HepG2 (cell line): ENCODE measurements around the gene CD3D. TPM values are rescaled to one million over a fixed set of nuclear protein-coding genes. Genes with fewer than 3 reads are reported as not detected.
A peak's percentile ranks its signal among the peaks of the same experiment; 100 is the strongest.

ENCODE experiments used
- CEBPZ ChIP-seq: IDR thresholded peaks from 2 replicates; pipeline ENCODE4 v1.6.1; 2012; ENCODE audit warnings: low read length, improper control_type of control experiment
- CREBL2 ChIP-seq: sonication (generic); formaldehyde crosslinking; IDR thresholded peaks from 2 replicates; pipeline ENCODE4 v1.8.1; 2023; ENCODE audit warnings: missing genetic modification reagents, mild to moderate bottlenecking, borderline replicate concordance
- DNMT1 ChIP-seq: sonication (generic); formaldehyde crosslinking; IDR thresholded peaks from 2 replicates; pipeline ENCODE4 v1.5.1; 2020; ENCODE audit warnings: mild to moderate bottlenecking, missing genetic modification reagents
- IRF2 ChIP-seq: IDR thresholded peaks from 2 replicates; pipeline ENCODE4 v1.6.1; 2018; ENCODE audit warnings: missing genetic modification reagents, missing compliant biosample characterization
- JDP2 ChIP-seq: sonication (generic); formaldehyde crosslinking; IDR thresholded peaks from 2 replicates; pipeline ENCODE4 v1.8.1; 2022; ENCODE audit warnings: missing genetic modification reagents, borderline replicate concordance
- NR2C2 ChIP-seq: sonication (generic); formaldehyde crosslinking; IDR thresholded peaks from 2 replicates; pipeline ENCODE4 v1.4.0; 2020; ENCODE audit warnings: missing genetic modification reagents, mild to moderate bottlenecking, moderate library complexity, borderline replicate concordance
- NR3C1 ChIP-seq: sonication (generic); formaldehyde crosslinking; IDR thresholded peaks from 2 replicates; pipeline ENCODE4 v1.4.0; 2020; ENCODE audit warnings: missing genetic modification reagents
- RFXAP ChIP-seq: sonication (generic); formaldehyde crosslinking; IDR thresholded peaks from 2 replicates; pipeline ENCODE4 v1.4.0; 2020; ENCODE audit warnings: missing genetic modification reagents, borderline replicate concordance
- SCMH1 ChIP-seq: sonication (generic); formaldehyde crosslinking; IDR thresholded peaks from 2 replicates; pipeline ENCODE4 v1.9.0; 2021; ENCODE audit warnings: missing genetic modification reagents, mild to moderate bottlenecking, borderline replicate concordance
- TFDP1 ChIP-seq: IDR thresholded peaks from 2 replicates; pipeline ENCODE4 v1.6.1; 2016; ENCODE audit warnings: missing compliant biosample characterization, missing genetic modification reagents, borderline replicate concordance
- ZFYVE20 ChIP-seq: sonication (generic); formaldehyde crosslinking; IDR thresholded peaks from 2 replicates; pipeline ENCODE4 v1.8.0; 2023; ENCODE audit warnings: low read depth, mild to moderate bottlenecking, moderate library complexity, missing genetic modification reagents, borderline replicate concordance
- ZNF207 ChIP-seq: fragments of 450-650 bp; IDR thresholded peaks from 2 replicates; pipeline ENCODE4 v1.6.1; 2016; ENCODE audit warnings: antibody characterized with exemption, borderline replicate concordance
- ZNF292 ChIP-seq: sonication (generic); formaldehyde crosslinking; IDR thresholded peaks from 2 replicates; pipeline ENCODE4 v1.8.1; 2022; ENCODE audit warnings: mild to moderate bottlenecking, low read depth, missing genetic modification reagents, borderline replicate concordance
- ZNF616 ChIP-seq: sonication (generic); formaldehyde crosslinking; IDR thresholded peaks from 2 replicates; pipeline ENCODE4 v1.5.0; 2020; ENCODE audit warnings: low read depth, mild to moderate bottlenecking, missing genetic modification reagents
- ZNF749 ChIP-seq: sonication (generic); formaldehyde crosslinking; IDR thresholded peaks from 2 replicates; pipeline ENCODE4 v1.8.0; 2022; ENCODE audit warnings: mild to moderate bottlenecking, missing genetic modification reagents, moderate library complexity, borderline replicate concordance
- ZSCAN25 ChIP-seq: sonication (generic); formaldehyde crosslinking; IDR thresholded peaks from 2 replicates; pipeline ENCODE4 v1.8.0; 2022; ENCODE audit warnings: mild to moderate bottlenecking, missing genetic modification reagents
- polyA plus RNA-seq, 8 experiments: library from polyadenylated mRNA; depleted of rRNA in 3 of 8; stranded (reverse) in 7 of 8; unstranded in 1 of 8; fragments of >200 nt; fragmentation: Illumina TruSeq in 4 of 8; extraction: Trizol in 4 of 8; gene quantifications; 2 replicates each; pipeline versions ENCODE4 v1.2.1 to v1.2.3, GENCODE V29; 2011 to 2016; ENCODE audit warnings: low read depth in 4 of 8, missing spikeins in 1 of 8, mixed read lengths in 1 of 8; ENCODE audit not compliant: insufficient read depth in 1 of 8
- total RNA-seq, 5 experiments: library from RNA; depleted of rRNA; stranded (reverse); fragments of >200 nt; fragmentation: Illumina TruSeq; extraction: Trizol; gene quantifications; 2 replicates each; pipeline ENCODE4 v1.2.3, GENCODE V29; 2016; ENCODE audit warnings: low read depth in 1 of 5
- TF ChIP-seq, protein P1 (sequence below): sonication (generic); formaldehyde crosslinking; IDR thresholded peaks from 2 replicates; pipeline ENCODE4 v1.4.0; 2020; ENCODE audit warnings: missing genetic modification reagents
- TF ChIP-seq, protein P2 (sequence below), 2 experiments: fragments of 450-650 bp in 1 of 2; sonication (generic) in 1 of 2; formaldehyde crosslinking; IDR thresholded peaks; 2 replicates each; pipeline versions ENCODE4 v1.5.0 to v1.8.0; 2020 to 2022; ENCODE audit warnings: mild to moderate bottlenecking in 1 of 2, missing genetic modification reagents in 1 of 2
- TF ChIP-seq, protein P3 (sequence below): sonication (generic); formaldehyde crosslinking; IDR thresholded peaks from 2 replicates; pipeline ENCODE4 v1.4.0; 2020; ENCODE audit warnings: low read depth, missing genetic modification reagents

The CD3D gene
- total and polyA plus RNA-seq, 2 of the 13 experiments (the other 11 are each of a cell fraction or from before 2014, with no cell fraction given) = 0.66 to 6.6 TPM

DNA sequence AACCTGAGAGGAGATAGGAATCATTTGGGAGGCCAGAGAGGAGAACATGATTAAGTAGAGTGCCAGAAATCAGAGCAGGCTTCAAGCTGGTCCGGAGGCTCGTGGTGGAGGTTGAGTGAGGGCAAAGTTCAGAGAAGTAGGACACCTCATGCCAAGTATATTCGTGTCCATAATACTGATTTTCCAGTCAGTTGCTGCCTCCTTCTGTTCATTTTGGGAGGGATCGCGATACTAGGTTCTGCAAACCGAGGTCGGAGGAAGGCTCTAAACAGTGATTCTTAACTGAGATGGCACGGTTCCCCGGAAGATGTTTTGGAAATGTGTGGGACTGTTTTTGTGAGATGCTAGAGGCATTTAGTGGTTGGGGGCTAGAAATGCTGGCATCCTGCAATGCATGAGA, 51.6 kb downstream of the CD3D start (continued):
- TF ChIP-seq ZNF292 (CRISPR knock-in tag) (no peak), NR3C1 (CRISPR knock-in tag) (no peak), NR2C2 (CRISPR knock-in tag) (peak; percentile 44; the same call in 1 of the 2 replicates), TFDP1 (CRISPR knock-in tag) (peak; percentile 63; the same call in 1 of the 2 replicates), ZNF749 (no peak), ZSCAN25 (CRISPR knock-in tag) (no peak), SCMH1 (CRISPR knock-in tag) (no peak), CREBL2 (CRISPR knock-in tag) (no peak), JDP2 (no peak), CEBPZ (no peak), RFXAP (CRISPR knock-in tag) (no peak), IRF2 (CRISPR knock-in tag) (peak; percentile 68; the same call in 1 of the 2 replicates), ZNF616 (CRISPR knock-in tag) (no peak), DNMT1 (CRISPR knock-in tag) (no peak), ZFYVE20 (CRISPR knock-in tag) (no peak), ZNF207 (no peak)
- TF ChIP-seq, protein P1, sequence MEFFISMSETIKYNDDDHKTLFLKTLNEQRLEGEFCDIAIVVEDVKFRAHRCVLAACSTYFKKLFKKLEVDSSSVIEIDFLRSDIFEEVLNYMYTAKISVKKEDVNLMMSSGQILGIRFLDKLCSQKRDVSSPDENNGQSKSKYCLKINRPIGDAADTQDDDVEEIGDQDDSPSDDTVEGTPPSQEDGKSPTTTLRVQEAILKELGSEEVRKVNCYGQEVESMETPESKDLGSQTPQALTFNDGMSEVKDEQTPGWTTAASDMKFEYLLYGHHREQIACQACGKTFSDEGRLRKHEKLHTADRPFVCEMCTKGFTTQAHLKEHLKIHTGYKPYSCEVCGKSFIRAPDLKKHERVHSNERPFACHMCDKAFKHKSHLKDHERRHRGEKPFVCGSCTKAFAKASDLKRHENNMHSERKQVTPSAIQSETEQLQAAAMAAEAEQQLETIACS (CRISPR knock-in tag) = no peak
- TF ChIP-seq, protein P2, sequence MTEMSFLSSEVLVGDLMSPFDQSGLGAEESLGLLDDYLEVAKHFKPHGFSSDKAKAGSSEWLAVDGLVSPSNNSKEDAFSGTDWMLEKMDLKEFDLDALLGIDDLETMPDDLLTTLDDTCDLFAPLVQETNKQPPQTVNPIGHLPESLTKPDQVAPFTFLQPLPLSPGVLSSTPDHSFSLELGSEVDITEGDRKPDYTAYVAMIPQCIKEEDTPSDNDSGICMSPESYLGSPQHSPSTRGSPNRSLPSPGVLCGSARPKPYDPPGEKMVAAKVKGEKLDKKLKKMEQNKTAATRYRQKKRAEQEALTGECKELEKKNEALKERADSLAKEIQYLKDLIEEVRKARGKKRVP (CRISPR knock-in tag; IDR thresholded peaks at IDR 0.05) = no peak
- TF ChIP-seq, protein P3, sequence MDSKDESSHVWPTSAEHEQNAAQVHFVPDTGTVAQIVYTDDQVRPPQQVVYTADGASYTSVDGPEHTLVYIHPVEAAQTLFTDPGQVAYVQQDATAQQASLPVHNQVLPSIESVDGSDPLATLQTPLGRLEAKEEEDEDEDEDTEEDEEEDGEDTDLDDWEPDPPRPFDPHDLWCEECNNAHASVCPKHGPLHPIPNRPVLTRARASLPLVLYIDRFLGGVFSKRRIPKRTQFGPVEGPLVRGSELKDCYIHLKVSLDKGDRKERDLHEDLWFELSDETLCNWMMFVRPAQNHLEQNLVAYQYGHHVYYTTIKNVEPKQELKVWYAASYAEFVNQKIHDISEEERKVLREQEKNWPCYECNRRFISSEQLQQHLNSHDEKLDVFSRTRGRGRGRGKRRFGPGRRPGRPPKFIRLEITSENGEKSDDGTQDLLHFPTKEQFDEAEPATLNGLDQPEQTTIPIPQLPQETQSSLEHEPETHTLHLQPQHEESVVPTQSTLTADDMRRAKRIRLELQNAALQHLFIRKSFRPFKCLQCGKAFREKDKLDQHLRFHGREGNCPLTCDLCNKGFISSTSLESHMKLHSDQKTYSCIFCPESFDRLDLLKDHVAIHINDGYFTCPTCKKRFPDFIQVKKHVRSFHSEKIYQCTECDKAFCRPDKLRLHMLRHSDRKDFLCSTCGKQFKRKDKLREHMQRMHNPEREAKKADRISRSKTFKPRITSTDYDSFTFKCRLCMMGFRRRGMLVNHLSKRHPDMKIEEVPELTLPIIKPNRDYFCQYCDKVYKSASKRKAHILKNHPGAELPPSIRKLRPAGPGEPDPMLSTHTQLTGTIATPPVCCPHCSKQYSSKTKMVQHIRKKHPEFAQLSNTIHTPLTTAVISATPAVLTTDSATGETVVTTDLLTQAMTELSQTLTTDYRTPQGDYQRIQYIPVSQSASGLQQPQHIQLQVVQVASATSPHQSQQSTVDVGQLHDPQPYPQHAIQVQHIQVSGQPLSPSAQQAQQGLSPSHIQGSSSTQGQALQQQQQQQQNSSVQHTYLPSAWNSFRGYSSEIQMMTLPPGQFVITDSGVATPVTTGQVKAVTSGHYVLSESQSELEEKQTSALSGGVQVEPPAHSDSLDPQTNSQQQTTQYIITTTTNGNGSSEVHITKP (CRISPR knock-in tag) = no peak
